ENCODE measurements around the gene SLC9A7.

DNA sequence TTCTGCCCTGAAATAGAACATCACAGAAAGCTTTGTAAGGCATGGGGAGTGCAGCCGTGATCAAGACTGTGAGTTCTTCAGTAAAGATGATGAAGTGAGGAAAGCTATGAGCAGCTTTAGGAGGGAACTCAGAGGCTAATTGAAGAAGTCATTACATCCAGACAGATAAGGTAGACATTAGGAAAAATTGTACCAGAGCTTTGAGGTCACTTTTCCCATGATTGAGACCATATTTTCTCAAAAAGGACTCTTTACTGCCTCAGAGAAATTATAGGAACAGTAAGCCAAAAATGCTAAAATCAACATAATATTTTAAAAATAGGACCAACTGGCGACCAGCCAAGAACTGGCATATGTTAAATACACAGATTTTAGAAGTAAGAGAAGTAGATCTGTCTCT is 174.2 kb downstream of the SLC9A7 start:
- TF ChIP-seq, protein P1, sequence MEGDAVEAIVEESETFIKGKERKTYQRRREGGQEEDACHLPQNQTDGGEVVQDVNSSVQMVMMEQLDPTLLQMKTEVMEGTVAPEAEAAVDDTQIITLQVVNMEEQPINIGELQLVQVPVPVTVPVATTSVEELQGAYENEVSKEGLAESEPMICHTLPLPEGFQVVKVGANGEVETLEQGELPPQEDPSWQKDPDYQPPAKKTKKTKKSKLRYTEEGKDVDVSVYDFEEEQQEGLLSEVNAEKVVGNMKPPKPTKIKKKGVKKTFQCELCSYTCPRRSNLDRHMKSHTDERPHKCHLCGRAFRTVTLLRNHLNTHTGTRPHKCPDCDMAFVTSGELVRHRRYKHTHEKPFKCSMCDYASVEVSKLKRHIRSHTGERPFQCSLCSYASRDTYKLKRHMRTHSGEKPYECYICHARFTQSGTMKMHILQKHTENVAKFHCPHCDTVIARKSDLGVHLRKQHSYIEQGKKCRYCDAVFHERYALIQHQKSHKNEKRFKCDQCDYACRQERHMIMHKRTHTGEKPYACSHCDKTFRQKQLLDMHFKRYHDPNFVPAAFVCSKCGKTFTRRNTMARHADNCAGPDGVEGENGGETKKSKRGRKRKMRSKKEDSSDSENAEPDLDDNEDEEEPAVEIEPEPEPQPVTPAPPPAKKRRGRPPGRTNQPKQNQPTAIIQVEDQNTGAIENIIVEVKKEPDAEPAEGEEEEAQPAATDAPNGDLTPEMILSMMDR (conservative IDR thresholded peaks at IDR 0.05 in 1 of 2, IDR thresholded peaks at IDR 0.05 in 1 of 2; ENCODE audit: low read depth in 1 of 2, low read length in 2 of 2): no peak
- TF ChIP-seq EZH2 (IDR thresholded peaks at IDR 0.05; ENCODE audit: low read length, missing control alignments): no peak
